Right atrium auricular region (tissue), 2 donors: Measurements from ENCODE around the gene RIMBP2. TPM values are rescaled to one million over a fixed set of nuclear protein-coding genes. Genes with fewer than 3 reads are reported as not detected.

ENCODE experiments used
- DNase-seq: peaks from one replicate; pipeline ENCODE4 v3.0.0-alpha.2; 2019; ENCODE audit warnings: low spot score
- H3K27ac ChIP-seq, 2 donors: fragments of 200-600 bp; sonication (generic); 1 replicate in 1 of 2; 2 replicates in 1 of 2; pipeline ENCODE4 v1.5.1; 2016 to 2019
- H3K27me3 ChIP-seq, 2 donors: fragments of 200-600 bp; sonication (generic); one replicate each; pipeline versions ENCODE4 v1.5.1 to v1.6.0; 2017 to 2019
- H3K36me3 ChIP-seq: fragments of 200-600 bp; sonication (generic); one replicate; pipeline ENCODE4 v1.5.1; 2016
- H3K4me1 ChIP-seq, 2 donors: fragments of 200-600 bp; sonication (generic); one replicate each; pipeline versions ENCODE4 v1.5.1 to v1.6.0; 2017 to 2019
- H3K4me3 ChIP-seq, 2 donors: fragments of 200-600 bp; sonication (generic); 1 replicate in 1 of 2; 2 replicates in 1 of 2; pipeline ENCODE4 v1.5.1; 2017 to 2019; ENCODE audit warnings: mild to moderate bottlenecking in 1 of 2, moderate library complexity in 1 of 2
- H3K9me3 ChIP-seq, 2 donors: fragments of 200-600 bp; sonication (generic); one replicate each; pipeline ENCODE4 v1.5.1; 2019
- CTCF ChIP-seq, 2 donors: fragments of 200-600 bp; sonication (generic); IDR thresholded peaks; one replicate each; pipeline ENCODE4 v1.5.1; 2019; ENCODE audit warnings: antibody characterized with exemption in 2 of 2
- total RNA-seq, 2 donors: library from RNA; depleted of rRNA; stranded (reverse); fragments of >200 nt; gene quantifications; one replicate each; pipeline ENCODE4 v1.1.0, GENCODE V29; 2016

Gene RIMBP2
- total RNA-seq, 2 donors from 2014 or later: 0.04 TPM; not detected in 1

GRCh38 chr12:130546494-130546893, 169.6 kb downstream of the RIMBP2 start:
- H3K36me3 ChIP-seq: no peaks in the 10 kb centered on the region
- no peak overlapping the region for H3K4me3 ChIP-seq
- no peak for DNase-seq
- no peaks in the 10 kb centered on the region for H3K4me1 ChIP-seq
- no peak for TF ChIP-seq CTCF (IDR thresholded peaks at IDR 0.05)
- peaks cover 5 to 10% of the 10 kb centered on the region in 2 donors for H3K9me3 ChIP-seq
- H3K27ac ChIP-seq: no peak overlapping the region
- H3K27me3 ChIP-seq: no peaks in the 10 kb centered on the region

- no peak overlapping the region for H3K27ac ChIP-seq
- no peaks in the 10 kb centered on the region for H3K4me1 ChIP-seq
- no peak for TF ChIP-seq CTCF (IDR thresholded peaks at IDR 0.05)
- H3K4me3 ChIP-seq: no peak overlapping the region
- H3K9me3 ChIP-seq: peaks cover 0 to under 1% of the 10 kb centered on the region in 2 donors
- H3K27me3 ChIP-seq: no peaks in the 10 kb centered on the region
- no peak for DNase-seq
- H3K36me3 ChIP-seq: no peaks in the 10 kb centered on the region
Observed at GRCh38 chr12:130545475-130545874, 170.6 kb downstream of the RIMBP2 start.

- Histone ChIP-seq H3K36me3 (no peaks in the 10 kb centered on the region), H3K27ac (no peak overlapping the region), H3K27me3 (no peaks in the 10 kb centered on the region), H3K4me3 (no peak overlapping the region), H3K9me3 (no peaks in the 10 kb centered on the region), H3K4me1 (no peaks in the 10 kb centered on the region)
- TF ChIP-seq CTCF (IDR thresholded peaks at IDR 0.05): no peak
- no peak for DNase-seq
Observed at GRCh38 chr12:130540376-130540775, 175.7 kb downstream of the RIMBP2 start.

- no peaks in the 10 kb centered on the region for H3K4me1 ChIP-seq
- DNase-seq: no peak
- H3K27ac ChIP-seq: no peak overlapping the region
- no peak overlapping the region for H3K4me3 ChIP-seq
- no peak for TF ChIP-seq CTCF (IDR thresholded peaks at IDR 0.05)
- H3K36me3 ChIP-seq: no peaks in the 10 kb centered on the region
- H3K9me3 ChIP-seq: no peaks in the 10 kb centered on the region
- no peaks in the 10 kb centered on the region for H3K27me3 ChIP-seq
Observed at GRCh38 chr12:130538343-130539095, 177.6 kb downstream of the RIMBP2 start.

- no peak overlapping the region for H3K4me3 ChIP-seq
- no peak for DNase-seq
- no peaks in the 10 kb centered on the region for H3K4me1 ChIP-seq
- no peak overlapping the region for H3K27ac ChIP-seq
- H3K36me3 ChIP-seq: no peaks in the 10 kb centered on the region
- no peaks in the 10 kb centered on the region for H3K9me3 ChIP-seq
- H3K27me3 ChIP-seq: no peaks in the 10 kb centered on the region
- no peak for TF ChIP-seq CTCF (IDR thresholded peaks at IDR 0.05)
Observed at GRCh38 chr12:130537655-130538054, 178.4 kb downstream of the RIMBP2 start.

- Histone ChIP-seq H3K27ac (no peak overlapping the region), H3K9me3 (no peaks in the 10 kb centered on the region), H3K4me3 (no peak overlapping the region), H3K36me3 (no peaks in the 10 kb centered on the region), H3K27me3 (no peaks in the 10 kb centered on the region), H3K4me1 (no peaks in the 10 kb centered on the region)
- TF ChIP-seq CTCF (IDR thresholded peaks at IDR 0.05): no peak
- no peak for DNase-seq
Observed at GRCh38 chr12:130537051-130537450, 179.0 kb downstream of the RIMBP2 start.
